Adipose tissue (tissue), 3 donors: ENCODE results near the gene PREP. TPM values are rescaled to one million over a fixed set of nuclear protein-coding genes. Genes with fewer than 3 reads are reported as not detected.

Experiments used
- H3K27ac ChIP-seq: one replicate; pipeline ENCODE4 v1.5.1; 2013; ENCODE audit warnings: low read depth, low read length
- WGBS, 3 donors: extraction: QIAGEN DNeasy Blood & Tissue Kit; methylation state at CpG; one replicate each; pipeline ENCODE4 v1.1.7; 2013; 5-methylcytosine and 5-hydroxymethylcytosine counted together
- polyA plus RNA-seq, 3 donors: library from polyadenylated mRNA; stranded (reverse); fragments of 200-250 nt; gene quantifications; one replicate each; pipeline ENCODE4 v1.2.3, GENCODE V29; 2013
- donor health status: healthy with polysubstance abuse.
- donor health status: Bipolar disorder and iron deficiency.
- donor health status: healthy.

The PREP gene
- polyA plus RNA-seq, 3 donors, result 12.6 to 19.8 (median 18.8) TPM

DNA sequence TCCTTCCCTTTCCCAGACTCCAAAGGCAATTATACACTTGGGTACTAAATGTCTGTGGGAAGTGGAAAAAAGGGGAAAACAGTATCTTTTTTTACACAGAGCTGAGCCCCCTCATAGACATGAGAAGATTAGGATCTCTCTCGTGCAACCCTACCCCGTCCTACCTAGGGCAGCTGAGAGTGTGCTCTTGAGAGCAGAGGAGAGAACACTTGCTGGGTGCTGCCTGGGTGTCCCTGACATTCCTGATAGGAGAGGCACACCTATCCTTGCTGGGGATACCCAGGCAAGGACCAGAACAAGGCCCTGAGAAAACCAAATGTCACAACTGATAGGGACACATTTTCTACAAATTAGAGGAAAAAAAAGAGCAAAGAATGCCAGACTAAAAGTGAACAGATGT, 81.2 kb downstream of the PREP start:
- H3K27ac ChIP-seq, result no peak overlapping the region
- WGBS, 3 donors, result 93 to 98% (median 95%) methylated on average over 2 of the region's 2 CpGs

DNA sequence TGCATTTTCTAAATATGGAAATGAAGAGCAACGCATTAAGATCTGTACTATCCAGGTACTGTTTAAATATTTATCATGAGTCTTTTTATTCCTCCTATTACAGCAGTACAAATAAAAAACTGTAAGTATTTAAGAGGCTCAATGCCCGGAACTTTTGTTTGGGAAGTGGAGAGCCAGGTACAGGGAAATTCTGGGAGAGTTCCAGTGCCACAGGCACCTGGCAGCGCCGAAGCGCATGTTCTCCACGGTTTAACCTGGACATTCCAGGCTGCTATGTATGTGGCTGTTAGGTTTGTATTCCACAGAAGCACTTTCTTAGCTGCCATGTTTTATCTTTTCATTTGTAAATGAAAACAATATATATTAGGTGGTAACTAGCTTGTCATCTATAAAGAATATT, 81.7 kb downstream of the PREP start:
- 61 to 96% (median 87%) methylated on average over 6 of the region's 6 CpGs for WGBS, 3 donors
- no peak overlapping the region for H3K27ac ChIP-seq

- no peak overlapping the region for H3K27ac ChIP-seq
- WGBS, 3 donors, result 60 to 96% (median 86%) methylated on average over 3 of the region's 3 CpGs
These were observed 82.1 kb downstream of the PREP start for GRCh38 chr6:105320765-105321164.

- WGBS, 3 donors, result 61 to 68% (median 63%) methylated on average over 1 of the region's 1 CpG
- no peak overlapping the region for H3K27ac ChIP-seq
These were observed 82.6 kb downstream of the PREP start for GRCh38 chr6:105320271-105320670.

GRCh38 chr6:105319331-105319730, 83.6 kb downstream of the PREP start:
- H3K27ac ChIP-seq, result no peak overlapping the region
- WGBS, 3 donors, result 97 to 100% (median 97%) methylated on average over 1 of the region's 1 CpG

GRCh38 chr6:105318660-105319059, 84.2 kb downstream of the PREP start:
- H3K27ac ChIP-seq, result no peak overlapping the region
- WGBS, 3 donors, result 88 to 89% (median 88%) methylated on average over 7 of the region's 7 CpGs

- no peak overlapping the region for H3K27ac ChIP-seq
- WGBS, 3 donors, result 86 to 98% (median 94%) methylated on average over 6 of the region's 6 CpGs
These were observed 85.0 kb downstream of the PREP start for GRCh38 chr6:105317607-105318533.

DNA sequence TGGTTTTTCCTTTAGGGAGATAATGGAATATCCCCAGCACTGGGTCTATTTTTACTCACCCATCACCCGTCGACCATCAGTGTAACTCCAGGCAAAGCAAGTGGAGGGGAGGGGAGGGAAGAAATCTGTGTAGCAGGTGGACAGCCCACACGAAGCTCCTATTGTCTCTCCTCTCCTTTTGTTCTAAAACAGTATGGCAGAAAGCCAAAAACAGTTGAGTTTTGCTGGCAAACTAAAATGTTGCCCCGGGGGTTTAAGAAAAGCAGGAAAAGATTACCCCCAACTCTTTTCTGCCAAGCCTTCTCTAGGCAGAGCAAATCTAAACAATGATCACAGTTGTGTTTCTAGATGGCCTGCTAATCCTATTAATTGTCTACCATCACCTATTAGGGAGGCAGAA, 89.7 kb downstream of the PREP start:
- WGBS, 3 donors, result 75 to 85% (median 77%) methylated on average over 4 of the region's 4 CpGs
- no peak overlapping the region for H3K27ac ChIP-seq

DNA sequence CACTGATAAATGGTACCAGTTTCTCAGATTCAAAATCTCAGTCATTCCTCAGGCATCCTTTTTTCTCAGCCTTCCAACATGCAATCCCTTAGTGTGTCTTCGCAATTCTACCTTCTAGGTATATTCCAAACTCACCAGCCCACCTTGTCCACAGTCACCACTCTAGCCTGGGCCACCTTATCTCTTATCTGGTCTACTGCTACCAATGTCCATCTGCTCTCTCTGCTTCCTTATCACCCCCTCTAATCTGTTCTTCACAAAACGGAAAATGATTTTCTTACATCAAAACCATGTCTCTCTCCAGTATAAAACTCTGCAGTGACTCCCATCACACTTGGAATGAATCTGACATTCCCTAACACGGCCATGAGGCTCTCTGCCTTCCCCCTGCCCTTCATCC, 91.9 kb downstream of the PREP start:
- no peak overlapping the region for H3K27ac ChIP-seq
- 84 to 89% (median 85%) methylated on average over 3 of the region's 3 CpGs for WGBS, 3 donors

DNA sequence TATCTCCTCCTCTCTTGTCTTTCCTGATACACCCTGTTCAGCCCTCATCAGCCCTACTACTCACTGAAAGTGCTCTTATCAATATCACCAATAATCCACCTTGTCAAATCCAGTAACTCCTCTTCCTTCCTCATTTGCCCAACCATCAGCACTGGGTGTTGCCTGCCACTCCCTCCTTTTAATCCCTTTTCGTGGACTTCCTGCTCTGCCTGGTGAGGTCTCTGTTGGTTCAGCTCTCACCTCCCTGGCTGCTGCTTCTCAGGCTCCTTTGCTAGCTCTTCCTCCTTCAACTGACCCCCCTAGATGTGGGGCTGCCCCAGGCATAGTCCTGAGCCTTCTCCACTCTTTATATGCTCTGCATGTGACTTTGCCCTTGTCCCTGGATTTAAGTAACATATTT, 92.5 kb downstream of the PREP start:
- no peak overlapping the region for H3K27ac ChIP-seq
- 56 to 78% (median 77%) methylated on average over 1 of the region's 1 CpG for WGBS, 3 donors

DNA sequence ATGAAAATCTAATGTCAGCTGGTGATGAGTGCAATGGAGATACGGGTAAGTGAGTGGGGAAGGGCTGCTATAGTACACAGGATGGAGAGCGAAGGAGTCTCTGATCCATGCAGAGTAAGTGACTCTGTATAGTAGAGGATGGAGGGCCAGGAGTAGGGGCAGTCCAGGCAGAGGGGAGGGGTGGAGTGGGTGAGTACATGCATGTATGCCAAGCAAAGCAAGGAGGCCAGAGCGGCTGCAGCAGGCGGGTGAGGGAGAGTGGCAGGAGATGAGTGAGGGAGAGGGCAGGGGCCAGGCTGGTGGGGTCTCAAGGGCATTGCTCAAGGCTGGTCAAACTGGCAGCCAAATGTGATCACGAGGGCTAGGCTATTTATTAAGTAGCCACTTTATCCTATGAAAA, 94.0 kb downstream of the PREP start:
- no peak overlapping the region for H3K27ac ChIP-seq
- 75 to 83% (median 81%) methylated on average over 5 of the region's 5 CpGs for WGBS, 3 donors

GRCh38 chr6:105305521-105305920, 97.4 kb downstream of the PREP start:
- H3K27ac ChIP-seq, result no peak overlapping the region
- WGBS, 3 donors, result 83 to 96% (median 94%) methylated on average over 1 of the region's 1 CpG

DNA sequence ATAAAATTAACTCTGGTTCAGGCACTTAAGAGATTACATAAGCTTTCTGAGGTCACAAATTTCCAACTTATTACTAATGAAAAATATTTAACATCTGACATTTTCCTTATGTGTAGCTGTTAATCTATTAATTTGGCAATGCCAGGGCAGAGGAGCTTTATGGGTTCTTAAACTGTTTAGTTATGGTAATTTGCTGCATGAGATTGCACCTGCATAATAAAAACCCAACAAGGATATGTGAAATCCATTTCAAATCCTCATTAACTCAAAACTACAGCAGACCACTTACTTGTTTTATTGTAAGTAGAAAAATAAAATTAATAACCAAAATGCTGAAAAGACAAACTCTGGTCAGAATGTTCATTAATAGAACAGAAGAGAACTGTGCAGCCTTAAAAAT, 98.1 kb downstream of the PREP start:
- H3K27ac ChIP-seq, result no peak overlapping the region

DNA sequence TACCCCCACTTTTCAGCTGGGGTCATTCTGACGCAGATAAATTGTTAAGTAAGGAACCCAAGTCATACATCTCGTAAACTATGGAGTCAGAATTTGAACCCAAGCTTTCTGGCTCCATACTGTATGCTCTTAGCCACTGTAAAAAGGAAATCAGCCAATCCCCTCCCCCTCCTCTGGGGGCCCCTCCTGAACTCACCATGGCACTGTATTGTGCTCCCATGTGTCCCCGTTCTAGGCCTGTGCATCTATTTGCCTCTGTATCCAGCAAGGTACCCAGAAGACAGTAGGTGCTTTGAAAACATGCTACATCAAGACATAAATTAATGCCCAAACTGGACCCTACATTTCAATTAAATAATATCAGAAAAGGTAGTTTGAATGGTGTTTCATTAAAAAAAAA, 98.5 kb downstream of the PREP start:
- no peak overlapping the region for H3K27ac ChIP-seq
- WGBS, 3 donors, result 97 to 99% (median 98%) methylated on average over 3 of the region's 3 CpGs

- WGBS, 3 donors, result 96 to 98% (median 97%) methylated on average over 16 of the region's 16 CpGs
- no peak overlapping the region for H3K27ac ChIP-seq
These were observed 100.2 kb downstream of the PREP start for GRCh38 chr6:105302617-105303128.

DNA sequence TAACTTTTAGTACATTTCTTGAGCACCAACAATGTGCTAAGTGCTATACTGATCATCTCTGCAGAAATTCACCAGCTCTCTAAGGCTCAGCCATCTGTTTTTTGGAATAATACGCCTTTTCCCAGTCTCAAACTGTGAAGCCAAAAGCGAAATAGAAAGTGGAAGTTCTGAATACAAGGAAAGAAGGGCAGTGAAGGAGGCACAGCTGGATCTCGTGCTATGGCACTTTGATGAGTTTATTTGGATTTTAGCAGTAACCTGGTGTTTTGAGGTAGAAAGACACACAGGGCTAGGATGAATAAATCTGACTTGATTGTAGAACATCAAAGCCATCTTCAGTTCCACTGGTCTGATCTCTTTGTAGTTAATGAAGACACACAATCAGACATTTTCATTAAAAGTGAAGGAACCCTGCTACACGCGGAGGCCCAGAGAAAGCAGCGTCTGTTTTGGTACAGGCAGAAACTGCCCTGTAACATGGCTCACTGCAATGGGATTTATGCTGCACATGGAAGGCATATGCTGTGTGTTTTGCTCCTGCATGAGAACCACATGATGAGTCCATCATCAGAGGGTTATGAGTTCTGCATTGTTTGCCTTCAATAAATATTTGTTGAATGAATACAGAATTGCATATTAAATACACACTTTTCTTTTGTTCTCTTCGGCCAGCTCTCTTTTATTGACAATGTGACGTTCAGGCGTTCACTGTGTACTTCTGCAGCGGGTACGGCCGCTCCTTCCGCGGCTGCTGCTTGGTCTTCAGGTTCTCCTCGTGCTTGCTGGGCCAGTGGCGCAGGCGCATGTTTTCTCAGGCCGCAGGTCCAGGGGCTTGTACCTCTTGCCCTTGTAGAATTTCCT, 100.9 kb downstream of the PREP start:
- WGBS, 3 donors, result 90 to 96% (median 93%) methylated on average over 18 of the region's 18 CpGs
- H3K27ac ChIP-seq, result no peak overlapping the region

DNA sequence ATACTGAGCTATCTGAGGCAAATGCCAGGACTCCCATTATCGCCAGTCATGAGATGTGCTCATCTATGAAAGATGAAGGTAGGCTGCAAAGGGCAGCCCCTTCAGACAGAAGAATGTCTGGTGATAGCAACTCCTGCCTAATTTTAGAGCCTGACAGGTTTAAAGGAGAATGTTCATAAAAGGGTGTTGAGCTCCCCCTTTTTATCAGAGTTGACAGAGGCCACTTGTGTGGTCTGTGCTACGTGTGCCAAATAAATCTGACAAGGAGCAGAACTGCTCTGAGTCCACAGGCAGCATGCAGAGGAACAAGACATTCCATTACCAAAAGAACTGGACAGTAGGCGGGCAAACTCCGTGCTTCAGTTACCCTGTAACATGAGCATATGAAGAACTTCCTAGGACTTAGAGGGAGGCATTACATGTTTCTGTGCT, 101.8 kb downstream of the PREP start:
- 84 to 91% (median 85%) methylated on average over 4 of the region's 4 CpGs for WGBS, 3 donors

GRCh38 chr6:105300090-105300489, 102.8 kb downstream of the PREP start:
- WGBS, 3 donors, result 95 to 98% (median 97%) methylated on average over 5 of the region's 5 CpGs

More for the DNA sequence above, 101.8 kb downstream of the PREP start:
- no peak overlapping the region for H3K27ac ChIP-seq

GRCh38 chr6:105294129-105294528, 108.8 kb downstream of the PREP start:
- no peak overlapping the region for H3K27ac ChIP-seq
- WGBS, 3 donors, result 70 to 98% (median 92%) methylated on average over 2 of the region's 2 CpGs

More at GRCh38 chr6:105300090-105300489, 102.8 kb downstream of the PREP start:
- no peak overlapping the region for H3K27ac ChIP-seq
